T-helper 9 cell (primary cell): ENCODE data around the gene GRIA3.

Experiments used
- DNase-seq: peaks from one replicate; pipeline ENCODE4 v3.0.0-alpha.2; 2020

Gene GRIA3

GRCh38 chrX:123199338-123199737, 15.3 kb downstream of the GRIA3 start:
- DNase-seq = no peak

- DNase-seq = no peak
These were observed 17.6 kb downstream of the GRIA3 start for GRCh38 chrX:123201720-123202119.

GRCh38 chrX:123202523-123202922, 18.4 kb downstream of the GRIA3 start:
- no peak for DNase-seq

- DNase-seq = no peak
These were observed 19.7 kb downstream of the GRIA3 start for GRCh38 chrX:123203772-123204171.

GRCh38 chrX:123206176-123206575, 22.1 kb downstream of the GRIA3 start:
- no peak for DNase-seq

- DNase-seq = no peak
These were observed 26.2 kb downstream of the GRIA3 start for GRCh38 chrX:123210252-123210651.

- DNase-seq = no peak
These were observed 31.5 kb downstream of the GRIA3 start for GRCh38 chrX:123215397-123216089.

GRCh38 chrX:123217077-123217476, 33.0 kb downstream of the GRIA3 start:
- no peak for DNase-seq

GRCh38 chrX:123217728-123218127, 33.6 kb downstream of the GRIA3 start:
- no peak for DNase-seq

- DNase-seq = no peak
These were observed 35.8 kb downstream of the GRIA3 start for GRCh38 chrX:123219916-123220315.

GRCh38 chrX:123222920-123223319, 38.8 kb downstream of the GRIA3 start:
- DNase-seq = no peak

GRCh38 chrX:123223409-123223808, 39.3 kb downstream of the GRIA3 start:
- DNase-seq = no peak

GRCh38 chrX:123223859-123224258, 39.8 kb downstream of the GRIA3 start:
- no peak for DNase-seq

GRCh38 chrX:123230798-123231197, 46.7 kb downstream of the GRIA3 start:
- no peak for DNase-seq

- no peak for DNase-seq
These were observed 52.8 kb downstream of the GRIA3 start for GRCh38 chrX:123236859-123237258.

GRCh38 chrX:123237271-123237670, 53.2 kb downstream of the GRIA3 start:
- DNase-seq = no peak

- no peak for DNase-seq
These were observed 70.4 kb downstream of the GRIA3 start for GRCh38 chrX:123254457-123254856.

- no peak for DNase-seq
These were observed 72.3 kb downstream of the GRIA3 start for GRCh38 chrX:123256378-123256777.

GRCh38 chrX:123260920-123261418, 76.9 kb downstream of the GRIA3 start:
- no peak for DNase-seq

- no peak for DNase-seq
These were observed 79.2 kb downstream of the GRIA3 start for GRCh38 chrX:123263270-123263669.

- no peak for DNase-seq
These were observed 79.7 kb downstream of the GRIA3 start for GRCh38 chrX:123263747-123264146.

GRCh38 chrX:123267220-123267619, 83.1 kb downstream of the GRIA3 start:
- no peak for DNase-seq

GRCh38 chrX:123271902-123272301, 87.8 kb downstream of the GRIA3 start:
- no peak for DNase-seq

GRCh38 chrX:123272630-123273029, 88.6 kb downstream of the GRIA3 start:
- DNase-seq = no peak

- DNase-seq = no peak
These were observed 90.7 kb downstream of the GRIA3 start for GRCh38 chrX:123274796-123275195.
